K562 (cell line): Measurements from ENCODE around the gene GCHFR. TPM values are rescaled to one million over a fixed set of nuclear protein-coding genes. Genes with fewer than 3 reads are reported as not detected.
A peak's percentile ranks its signal among the peaks of the same experiment; 100 is the strongest.

ENCODE experiments used
- CREM ChIP-seq: IDR thresholded peaks from 2 replicates; pipeline ENCODE4 v1.6.1; 2014; ENCODE audit warnings: antibody characterized with exemption, low read depth
- CTBP1 ChIP-seq: fragments of 450-650 bp; IDR thresholded peaks from 2 replicates; pipeline ENCODE4 v1.6.1; 2016; ENCODE audit warnings: borderline replicate concordance
- E4F1 ChIP-seq: fragments of 250-450 bp; sonication (Bioruptor Pico); IDR thresholded peaks from 2 replicates; pipeline ENCODE4 v1.5.0; 2021; ENCODE audit warnings: mild to moderate bottlenecking, borderline replicate concordance
- FOXO4 ChIP-seq: fragments of 450-650 bp; formaldehyde crosslinking; IDR thresholded peaks from 2 replicates; pipeline ENCODE4 v1.4.0; 2020; ENCODE audit warnings: mild to moderate bottlenecking, moderate library complexity
- HMG20B ChIP-seq: fragments of 250-450 bp; sonication (Bioruptor Pico); IDR thresholded peaks from 2 replicates; pipeline ENCODE4 v1.5.0; 2021; ENCODE audit warnings: mild to moderate bottlenecking
- KLF6 ChIP-seq: fragments of 250-450 bp; sonication (Bioruptor Pico); IDR thresholded peaks from 2 replicates; pipeline ENCODE4 v1.4.0; 2020; ENCODE audit warnings: mild to moderate bottlenecking, moderate library complexity, borderline replicate concordance
- MAX ChIP-seq: sonication (generic); formaldehyde crosslinking; IDR thresholded peaks from 2 replicates; pipeline ENCODE4 v1.9.0; 2022; ENCODE audit warnings: mild to moderate bottlenecking, missing genetic modification reagents
- NELFE ChIP-seq: IDR thresholded peaks from 2 replicates; pipeline ENCODE4 v1.6.1; 2011; ENCODE audit warnings: mild to moderate bottlenecking; ENCODE audit not compliant: insufficient read depth, insufficient read length
- NEUROD1 ChIP-seq: fragments of 150-350 bp; IDR thresholded peaks from 2 replicates; pipeline ENCODE4 v1.6.1; 2014; ENCODE audit warnings: borderline replicate concordance, low read length, low read depth; ENCODE audit not compliant: partially characterized antibody
- RBM15 ChIP-seq: fragments of 200-400 bp; formaldehyde crosslinking; IDR thresholded peaks from 2 replicates; pipeline ENCODE4 v1.6.1; 2018; ENCODE audit warnings: mild to moderate bottlenecking, low read length, moderate library complexity; ENCODE audit not compliant: insufficient read depth
- RNF2 ChIP-seq: sonication (generic); IDR thresholded peaks from 2 replicates; pipeline ENCODE4 v1.6.1; 2016
- SMAD1 ChIP-seq: fragments of 150-350 bp; IDR thresholded peaks from 2 replicates; pipeline ENCODE4 v1.6.1; 2014; ENCODE audit warnings: low read length, low read depth; ENCODE audit not compliant: partially characterized antibody
- SMARCB1 ChIP-seq: IDR thresholded peaks from 2 replicates; pipeline ENCODE4 v1.6.1; 2011; ENCODE audit warnings: improper control_type of control experiment, low read depth; ENCODE audit not compliant: insufficient read length
- SP1 ChIP-seq: sonication (generic); formaldehyde crosslinking; IDR thresholded peaks from 2 replicates; pipeline ENCODE4 v1.8.1; 2022; ENCODE audit warnings: mild to moderate bottlenecking, missing genetic modification reagents
- SPI1 ChIP-seq: IDR thresholded peaks from 2 replicates; pipeline ENCODE4 v1.6.1; 2011; ENCODE audit warnings: low read depth, low read length, control low read depth, borderline replicate concordance
- TAF7 ChIP-seq: fragments of 450-650 bp; IDR thresholded peaks from 2 replicates; pipeline ENCODE4 v1.6.1; 2016; ENCODE audit warnings: missing genetic modification characterization, missing compliant biosample characterization
- TBP ChIP-seq: optimal IDR thresholded peaks from 2 replicates; pipeline ENCODE3; 2011; ENCODE audit warnings: low read depth, low read length, improper control_type of control experiment
- ZBTB34 ChIP-seq: fragments of 250-450 bp; sonication (Bioruptor Pico); IDR thresholded peaks from 2 replicates; pipeline ENCODE4 v1.8.0; 2021; ENCODE audit warnings: mild to moderate bottlenecking, moderate library complexity
- ZNF445 ChIP-seq: fragments of 250-450 bp; sonication (Bioruptor Pico); IDR thresholded peaks from 2 replicates; pipeline ENCODE4 v1.4.0; 2020; ENCODE audit warnings: low read depth, mild to moderate bottlenecking, moderate library complexity
- polyA plus RNA-seq, 8 experiments: library from polyadenylated mRNA; depleted of rRNA in 4 of 8; stranded (reverse) in 5 of 8; unstranded in 3 of 8; fragments of >200 nt; fragmentation: Nextera tagmentation in 2 of 8; fragmentation: Illumina TruSeq in 1 of 8; extraction: Ambion mirVana in 2 of 8; extraction: Trizol in 1 of 8; gene quantifications; 2 replicates each; pipeline versions ENCODE4 v1.2.1 to v1.2.3, GENCODE V29; 2011 to 2014; ENCODE audit warnings: inconsistent platforms in 1 of 8, missing spikeins in 1 of 8
- total RNA-seq, 7 experiments: library from RNA; depleted of rRNA in 6 of 7; stranded (reverse); fragments of >200 nt in 6 of 7; fragmentation: Illumina TruSeq in 2 of 7; extraction: Trizol in 2 of 7; gene quantifications; 2 replicates each; pipeline versions ENCODE4 v1.2.1 to v1.2.3, GENCODE V29; 2011 to 2021; ENCODE audit warnings: low replicate concordance in 1 of 7
- TF ChIP-seq, protein P1 (sequence below), 2 experiments: fragments of 250-450 bp in 1 of 2; fragments of 450-650 bp in 1 of 2; sonication (Bioruptor Pico) in 1 of 2; IDR thresholded peaks; 2 replicates each; pipeline versions ENCODE4 v1.6.1 to v1.8.0; 2016 to 2021; ENCODE audit warnings: mild to moderate bottlenecking in 2 of 2, moderate library complexity in 2 of 2, missing compliant biosample characterization in 1 of 2, missing genetic modification characterization in 1 of 2

Gene GCHFR
- total and polyA plus RNA-seq, 9 of the 15 experiments (the other 6 are each of a cell fraction or from before 2014, with no cell fraction given): 8.7 to 83.5 (median 20.8) TPM

- TF ChIP-seq, protein P1, sequence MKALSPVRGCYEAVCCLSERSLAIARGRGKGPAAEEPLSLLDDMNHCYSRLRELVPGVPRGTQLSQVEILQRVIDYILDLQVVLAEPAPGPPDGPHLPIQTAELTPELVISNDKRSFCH (CRISPR knock-in tag; IDR thresholded peaks at IDR 0.05): no peak
- TF ChIP-seq, protein P1 (tag; IDR thresholded peaks at IDR 0.05): 0 out of 2 replicates have a peak, but pooled peaks have one; percentile 29
- TF ChIP-seq HMG20B (CRISPR knock-in tag): no peak
- TF ChIP-seq SPI1: no peak
- TF ChIP-seq NELFE: no peak
- no peak; the same call in none of the 2 replicates for TF ChIP-seq MAX (CRISPR knock-in tag)
- TF ChIP-seq KLF6 (CRISPR knock-in tag): 0 out of 2 replicates have a peak, but pooled peaks have one; percentile 9
- TF ChIP-seq TAF7 (tag): peak; percentile 29
- TF ChIP-seq SP1 (CRISPR knock-in tag): peak; percentile 72; the same call in 1 of the 2 replicates
- no peak for TF ChIP-seq NEUROD1
- no peak for TF ChIP-seq SMARCB1
- TF ChIP-seq FOXO4 (CRISPR knock-in tag): no peak
- peak; percentile 83; the same call in 1 of the 2 replicates for TF ChIP-seq E4F1 (CRISPR knock-in tag)
- peak; percentile 55 for TF ChIP-seq TBP
- TF ChIP-seq CTBP1: peak; percentile 45; the same call in 1 of the 2 replicates
- TF ChIP-seq SMAD1: peak; percentile 34
- TF ChIP-seq RBM15: no peak
- TF ChIP-seq RNF2: no peak; the same call in 1 of the 2 replicates
- no peak for TF ChIP-seq ZNF445
- peak; percentile 93 for TF ChIP-seq CREM
- TF ChIP-seq ZBTB34 (CRISPR knock-in tag): no peak
These were observed 43.4 kb downstream of the GCHFR start, which contains the start of the genes DNAJC17 and ZFYVE19 (continued) for GRCh38 chr15:40807028-40807887.
